NCI-H1417 (cell line): Measurements from ENCODE around the gene ARAP1.

Source experiments
- DNase-seq, 3 experiments: peaks; one replicate each; lab custom pipeline; 2025; lab: John Stamatoyannopoulos, UW

The ARAP1 gene

DNA sequence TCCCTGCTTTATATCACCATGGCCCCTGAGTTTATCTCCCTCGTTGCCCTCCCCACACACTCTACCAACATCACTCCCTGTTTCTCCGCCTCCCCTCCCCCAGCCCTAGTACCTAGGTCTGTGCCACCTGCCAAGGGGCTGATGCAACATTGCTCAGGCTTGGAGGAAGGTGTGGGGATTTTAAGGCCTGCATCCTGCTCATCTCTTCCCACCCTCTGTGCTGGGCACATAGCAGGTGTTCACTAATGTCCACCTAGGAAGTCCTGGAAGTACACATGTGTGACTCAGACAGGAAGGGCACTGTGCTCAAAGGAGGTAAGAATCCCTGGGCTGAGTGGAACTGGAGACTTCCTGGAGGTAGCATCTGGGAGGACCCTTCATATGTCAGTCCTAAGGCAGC is 115.0 kb downstream of the ARAP1 start:
- peak in 2 of 3 experiments; percentile 52 to 61 for DNase-seq

DNA sequence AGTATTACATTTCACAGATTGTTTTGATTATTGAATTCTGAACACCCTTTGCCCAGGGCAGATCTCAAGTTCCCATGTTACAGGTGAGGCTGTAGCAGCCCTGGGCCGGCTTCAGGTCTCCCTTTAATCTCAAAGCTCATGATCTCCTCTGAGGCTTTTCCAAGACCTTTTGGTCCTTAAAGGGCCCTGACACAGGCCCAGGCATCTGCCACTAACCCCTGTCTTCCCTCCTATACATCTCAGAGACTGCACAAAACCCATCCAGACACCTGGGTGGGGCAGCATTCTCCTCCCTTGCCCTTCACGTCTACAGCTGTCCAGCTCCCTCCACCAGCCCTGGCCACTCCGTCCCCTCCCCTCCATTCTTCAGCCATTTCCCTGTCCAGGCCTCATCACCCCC is 115.8 kb downstream of the ARAP1 start:
- no peak for DNase-seq

DNA sequence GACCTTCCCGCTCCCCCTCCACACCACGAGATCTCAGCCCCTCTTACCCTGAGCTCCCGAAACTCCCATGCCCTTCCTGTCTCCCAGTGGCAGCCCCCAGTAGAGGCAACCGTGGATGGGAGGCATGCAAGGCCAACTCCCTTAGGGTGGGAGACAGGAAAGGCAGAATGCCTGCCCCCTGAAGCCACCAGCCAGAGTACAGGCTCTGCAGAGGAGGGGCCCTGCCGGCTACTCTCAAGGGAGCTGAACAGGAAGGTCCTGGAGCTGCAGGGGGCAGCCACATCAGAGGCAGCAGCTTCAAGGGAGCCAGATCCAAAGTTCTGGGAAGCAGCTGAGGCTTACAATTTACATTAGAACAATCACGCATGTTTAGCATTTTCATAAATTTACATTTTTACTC is 116.3 kb downstream of the ARAP1 start:
- peak in 1 of 3 experiments; percentile 26 for DNase-seq

- DNase-seq = no peak
Observed at GRCh38 chr11:72635309-72635915, 116.8 kb downstream of the ARAP1 start.
